K562 (cell line): Measurements from ENCODE around the gene FDPS. TPM values are rescaled to one million over a fixed set of nuclear protein-coding genes. Genes with fewer than 3 reads are reported as not detected.
A peak's percentile ranks its signal among the peaks of the same experiment; 100 is the strongest.

Experiments used
- BCL6 ChIP-seq: fragments of 250-450 bp; sonication (Bioruptor Pico); IDR thresholded peaks from 2 replicates; pipeline ENCODE4 v1.4.0; 2020
- CBX8 ChIP-seq: fragments of 200-600 bp; sonication (generic); IDR thresholded peaks from 2 replicates; pipeline ENCODE4 v1.6.1; 2012; ENCODE audit warnings: borderline replicate concordance, mixed run types, low read depth, mild to moderate bottlenecking, moderate library complexity, mixed read lengths, low read length, control low read depth, inconsistent platforms; ENCODE audit not compliant: poor library complexity, severe bottlenecking; ENCODE audit errors: extremely low read depth
- DDX20 ChIP-seq: fragments of 450-650 bp; IDR thresholded peaks from 2 replicates; pipeline ENCODE4 v1.6.1; 2016; ENCODE audit warnings: missing genetic modification characterization, low read depth, mild to moderate bottlenecking, missing compliant biosample characterization, moderate library complexity
- E2F4 ChIP-seq: sonication (generic); formaldehyde crosslinking; IDR thresholded peaks from 2 replicates; pipeline ENCODE4 v1.8.0; 2022; ENCODE audit warnings: mild to moderate bottlenecking, low read depth, missing genetic modification reagents
- ETV1 ChIP-seq: fragments of 450-650 bp; conservative IDR thresholded peaks from 2 replicates; pipeline ENCODE4 v1.6.1; 2016; ENCODE audit warnings: missing genetic modification characterization, control low read depth, low read depth, missing compliant biosample characterization
- FOXM1 ChIP-seq, 2 experiments: fragments of 450-650 bp in 1 of 2; sonication (generic) in 1 of 2; formaldehyde crosslinking in 1 of 2; IDR thresholded peaks; 2 replicates each; pipeline versions ENCODE4 v1.6.1 to v1.9.0; 2017 to 2022; ENCODE audit warnings: low read depth in 2 of 2, mild to moderate bottlenecking in 2 of 2, missing genetic modification reagents in 1 of 2, moderate library complexity in 1 of 2
- GABPB2 ChIP-seq: fragments of 250-450 bp; sonication (Bioruptor Pico); conservative IDR thresholded peaks from 2 replicates; pipeline ENCODE4 v1.5.1; 2021; ENCODE audit warnings: mild to moderate bottlenecking
- GTF2F1 ChIP-seq: IDR thresholded peaks from 2 replicates; pipeline ENCODE4 v1.6.1; 2011; ENCODE audit warnings: low read depth, low read length, improper control_type of control experiment
- HOXB6 ChIP-seq: fragments of 250-450 bp; sonication (Bioruptor Pico); IDR thresholded peaks from 2 replicates; pipeline ENCODE4 v1.5.1; 2022; ENCODE audit warnings: mild to moderate bottlenecking, borderline replicate concordance
- MEIS2 ChIP-seq: fragments of 450-650 bp; IDR thresholded peaks from 2 replicates; pipeline ENCODE4 v1.6.1; 2014; ENCODE audit warnings: mild to moderate bottlenecking; ENCODE audit not compliant: partially characterized antibody
- NELFE ChIP-seq: IDR thresholded peaks from 2 replicates; pipeline ENCODE4 v1.6.1; 2011; ENCODE audit warnings: mild to moderate bottlenecking; ENCODE audit not compliant: insufficient read depth, insufficient read length
- NEUROD1 ChIP-seq: fragments of 150-350 bp; IDR thresholded peaks from 2 replicates; pipeline ENCODE4 v1.6.1; 2014; ENCODE audit warnings: borderline replicate concordance, low read length, low read depth; ENCODE audit not compliant: partially characterized antibody
- RBFOX2 ChIP-seq: fragments of 200-400 bp; formaldehyde crosslinking; IDR thresholded peaks from 2 replicates; pipeline ENCODE4 v1.6.1; 2017; ENCODE audit warnings: low read depth, mild to moderate bottlenecking, low read length, moderate library complexity
- SIX5 ChIP-seq, 2 experiments: IDR thresholded peaks; 2 replicates each; pipeline ENCODE4 v1.6.1; 2011; ENCODE audit warnings: low read length in 2 of 2, borderline replicate concordance in 1 of 2, low read depth in 1 of 2, mild to moderate bottlenecking in 1 of 2, moderate library complexity in 1 of 2; ENCODE audit not compliant: insufficient read depth in 1 of 2
- ZBTB34 ChIP-seq: fragments of 250-450 bp; sonication (Bioruptor Pico); IDR thresholded peaks from 2 replicates; pipeline ENCODE4 v1.8.0; 2021; ENCODE audit warnings: mild to moderate bottlenecking, moderate library complexity
- ZFP1 ChIP-seq: fragments of 450-650 bp; formaldehyde crosslinking; IDR thresholded peaks from 2 replicates; pipeline ENCODE4 v1.4.0; 2020; ENCODE audit warnings: mild to moderate bottlenecking, mixed read lengths
- ZFPM2 ChIP-seq: fragments of 250-450 bp; sonication (Bioruptor Pico); IDR thresholded peaks from 2 replicates; pipeline ENCODE4 v1.5.1; 2022; ENCODE audit warnings: mild to moderate bottlenecking
- ZNF184 ChIP-seq: sonication (generic); formaldehyde crosslinking; IDR thresholded peaks from 2 replicates; pipeline ENCODE4 v1.5.0; 2020; ENCODE audit warnings: missing genetic modification reagents
- ZNF253 ChIP-seq: fragments of 250-450 bp; sonication (Bioruptor Pico); conservative IDR thresholded peaks from 2 replicates; pipeline ENCODE4 v1.6.1; 2021; ENCODE audit warnings: mild to moderate bottlenecking
- ZNF507 ChIP-seq: conservative IDR thresholded peaks from 2 replicates; pipeline ENCODE4 v1.6.1; 2017; ENCODE audit warnings: missing genetic modification characterization, missing compliant biosample characterization
- ZNF740 ChIP-seq, 3 experiments: fragments of 200-800 bp in 1 of 3; sonication (Bioruptor generic) in 1 of 3; sonication (generic) in 1 of 3; formaldehyde crosslinking in 1 of 3; IDR thresholded peaks; 2 replicates each; pipeline versions ENCODE4 v1.6.1 to v1.8.0; 2016 to 2022; ENCODE audit warnings: mild to moderate bottlenecking in 2 of 3, missing compliant biosample characterization in 2 of 3, missing genetic modification characterization in 2 of 3, missing genetic modification reagents in 1 of 3
- polyA plus RNA-seq, 8 experiments: library from polyadenylated mRNA; depleted of rRNA in 4 of 8; stranded (reverse) in 5 of 8; unstranded in 3 of 8; fragments of >200 nt; fragmentation: Nextera tagmentation in 2 of 8; fragmentation: Illumina TruSeq in 1 of 8; extraction: Ambion mirVana in 2 of 8; extraction: Trizol in 1 of 8; gene quantifications; 2 replicates each; pipeline versions ENCODE4 v1.2.1 to v1.2.3, GENCODE V29; 2011 to 2014; ENCODE audit warnings: inconsistent platforms in 1 of 8, missing spikeins in 1 of 8
- total RNA-seq, 7 experiments: library from RNA; depleted of rRNA in 6 of 7; stranded (reverse); fragments of >200 nt in 6 of 7; fragmentation: Illumina TruSeq in 2 of 7; extraction: Trizol in 2 of 7; gene quantifications; 2 replicates each; pipeline versions ENCODE4 v1.2.1 to v1.2.3, GENCODE V29; 2011 to 2021; ENCODE audit warnings: low replicate concordance in 1 of 7
- TF ChIP-seq, protein P1 (sequence below): fragments of 450-650 bp; IDR thresholded peaks from 2 replicates; pipeline ENCODE4 v1.6.1; 2017; ENCODE audit warnings: mild to moderate bottlenecking, moderate library complexity

The FDPS gene
- total and polyA plus RNA-seq, 9 of the 15 experiments (the other 6 are each of a cell fraction or from before 2014, with no cell fraction given): 247 to 884 (median 360) TPM

- TF ChIP-seq NELFE: no peak
- no peak for TF ChIP-seq HOXB6 (CRISPR knock-in tag)
- peak; percentile 58; the same call in 1 of the 2 replicates for TF ChIP-seq ZNF740 (CRISPR knock-in tag; IDR thresholded peaks at IDR 0.05)
- peak in 1 of 2 experiments; percentile 26; a peak in 1 of 4 replicates for TF ChIP-seq ZNF740 (tag; IDR thresholded peaks at IDR 0.05)
- TF ChIP-seq SIX5 (IDR thresholded peaks at IDR 0.05; ENCODE audit: borderline replicate concordance in 1 of 2, insufficient read depth in 1 of 2, low read depth in 1 of 2, low read length in 2 of 2): no peak
- TF ChIP-seq, protein P1, sequence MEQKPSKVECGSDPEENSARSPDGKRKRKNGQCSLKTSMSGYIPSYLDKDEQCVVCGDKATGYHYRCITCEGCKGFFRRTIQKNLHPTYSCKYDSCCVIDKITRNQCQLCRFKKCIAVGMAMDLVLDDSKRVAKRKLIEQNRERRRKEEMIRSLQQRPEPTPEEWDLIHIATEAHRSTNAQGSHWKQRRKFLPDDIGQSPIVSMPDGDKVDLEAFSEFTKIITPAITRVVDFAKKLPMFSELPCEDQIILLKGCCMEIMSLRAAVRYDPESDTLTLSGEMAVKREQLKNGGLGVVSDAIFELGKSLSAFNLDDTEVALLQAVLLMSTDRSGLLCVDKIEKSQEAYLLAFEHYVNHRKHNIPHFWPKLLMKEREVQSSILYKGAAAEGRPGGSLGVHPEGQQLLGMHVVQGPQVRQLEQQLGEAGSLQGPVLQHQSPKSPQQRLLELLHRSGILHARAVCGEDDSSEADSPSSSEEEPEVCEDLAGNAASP: no peak
- no peak for TF ChIP-seq ZFPM2
- TF ChIP-seq RBFOX2: peak; percentile 59; the same call in 1 of the 2 replicates
- no peak for TF ChIP-seq BCL6
- no peak for TF ChIP-seq ZFP1 (CRISPR knock-in tag)
- no peak for TF ChIP-seq CBX8
- peak; percentile 30; the same call in 1 of the 2 replicates for TF ChIP-seq ETV1 (tag)
- TF ChIP-seq E2F4: no peak
- no peak for TF ChIP-seq ZBTB34
- no peak for TF ChIP-seq GTF2F1
- TF ChIP-seq NEUROD1: no peak
- TF ChIP-seq ZNF184 (CRISPR knock-in tag): no peak
- no peak for TF ChIP-seq ZNF253 (CRISPR knock-in tag)
- no peak for TF ChIP-seq MEIS2
- TF ChIP-seq DDX20 (tag): no peak
- TF ChIP-seq ZNF507 (tag): no peak
- TF ChIP-seq GABPB2 (CRISPR knock-in tag): no peak
- no peak for TF ChIP-seq FOXM1 (IDR thresholded peaks at IDR 0.05; ENCODE audit: low read depth)
- TF ChIP-seq FOXM1 (CRISPR knock-in tag; IDR thresholded peaks at IDR 0.05; ENCODE audit: low read depth): no peak
These were observed 14.5 kb downstream of the FDPS start (continued) for GRCh38 chr1:155322953-155323728.
